Heart left ventricle (tissue), 16 donors: ENCODE measurements around the gene TOR1B. TPM values are rescaled to one million over a fixed set of nuclear protein-coding genes. Genes with fewer than 3 reads are reported as not detected.

ENCODE experiments used
- ATAC-seq, 4 donors: fragments of 200-7000 bp; cut with Tn5 transposase; one replicate each; pipeline ENCODE4 v1.9.1; 2020 to 2022; ENCODE audit warnings: moderate library complexity in 4 of 4, mild to moderate bottlenecking in 3 of 4, moderate number of reproducible peaks in 1 of 4
- DNase-seq, 5 donors: peaks; one replicate each; pipeline ENCODE4 v3.0.0-alpha.2; 2020
- H3K27ac ChIP-seq, 12 donors: fragments of 200-600 bp; sonication (generic) in 4 of 12; one replicate each; pipeline versions ENCODE4 v1.5.0 to v1.8.0; 2016 to 2022; ENCODE audit warnings: mild to moderate bottlenecking in 2 of 12
- H3K27me3 ChIP-seq, 9 donors: fragments of 200-600 bp; sonication (generic) in 2 of 9; one replicate each; pipeline versions ENCODE4 v1.5.1 to v1.8.0; 2016 to 2022; ENCODE audit warnings: mild to moderate bottlenecking in 3 of 9
- H3K36me3 ChIP-seq, 9 donors: fragments of 200-600 bp; sonication (generic) in 2 of 9; one replicate each; pipeline versions ENCODE4 v1.5.0 to v1.8.0; 2018 to 2022; ENCODE audit warnings: mild to moderate bottlenecking in 2 of 9
- H3K4me1 ChIP-seq, 12 donors: fragments of 200-600 bp; sonication (generic) in 4 of 12; one replicate each; pipeline versions ENCODE4 v1.5.0 to v1.8.0; 2016 to 2022; ENCODE audit warnings: mild to moderate bottlenecking in 3 of 12
- H3K4me3 ChIP-seq, 12 donors: fragments of 200-600 bp; sonication (generic) in 4 of 12; one replicate each; pipeline versions ENCODE4 v1.5.0 to v1.8.0; 2017 to 2022; ENCODE audit warnings: mild to moderate bottlenecking in 9 of 12, moderate library complexity in 4 of 12
- H3K9me3 ChIP-seq, 12 donors: fragments of 200-600 bp; sonication (generic) in 4 of 12; one replicate each; pipeline versions ENCODE4 v1.5.0 to v1.8.0; 2016 to 2022; ENCODE audit warnings: mild to moderate bottlenecking in 1 of 12
- CTCF ChIP-seq, 12 donors: fragments of 200-600 bp; sonication (generic) in 4 of 12; IDR thresholded peaks; one replicate each; pipeline versions ENCODE4 v1.5.0 to v1.8.0; 2018 to 2022; ENCODE audit warnings: antibody characterized with exemption in 12 of 12, mild to moderate bottlenecking in 5 of 12
- POLR2A ChIP-seq, 2 donors: fragments of 450-650 bp; IDR thresholded peaks; one replicate each; pipeline ENCODE4 v1.6.1; 2017; ENCODE audit warnings: antibody characterized with exemption in 2 of 2, mild to moderate bottlenecking in 2 of 2, moderate library complexity in 2 of 2
- WGBS, 4 donors: extraction: QIAGEN DNeasy Blood & Tissue Kit in 2 of 4; methylation state at CpG; one replicate each; pipeline versions ENCODE4 v1.1.5 to v1.1.7; 2013 to 2018; 5-methylcytosine and 5-hydroxymethylcytosine counted together
- intact Hi-C, 10 donors: fragments of 100-400 bp; cut with DNase I; formaldehyde crosslinking; loops; one replicate each; pipeline versions ENCODE4 v1.11.1 to v1.14.2; 2022
- polyA plus RNA-seq, 2 donors: library from polyadenylated mRNA; stranded (reverse); fragments of 200-250 nt; gene quantifications; one replicate each; pipeline ENCODE4 v1.2.3, GENCODE V29; 2013
- total RNA-seq, 9 donors: library from RNA; depleted of rRNA in 2 of 9; stranded (reverse); fragments of >200 nt in 2 of 9; fragmentation: NEBNext Ultra II Directional in 3 of 9; extraction: Animal tissue kit (Norgen Biotek cat#: 25700) in 3 of 9; gene quantifications; one replicate each; pipeline versions ENCODE4 v1.1.0 to v1.2.4, GENCODE V29; 2016 to 2023
- donor health status: ischemic (EF 13 %, LVEDD 7.1; RV severe dilation, severe dysfunction).
- donor health status: healthy with polysubstance abuse.
- donor health status: DM: no; HTN: yes; CAD: no.
- donor health status: DM: no; HTN: no; CAD: no.
- donor health status: ischemic (EF 25% LVEDD 6.9; RV normal size, moderate dysfunction).
- donor health status: ischemic (EF 25% LVEDD 5.7; RV mildly dilated, moderate dysfunction).
- donor health status: healthy.
- donor health status: DM: yes; HTN: yes; CAD: no.
- donor health status: ischemic (EF 35%, LVEDD 5.7; RV mildly dilated, moderate dysfunction).
- donor health status: nonischemic (EF 11% LVEDD 7.7; RV severe dilation, severe dysfunction).
- donor health status: DM: yes; HTN: yes; CAD: no.
- donor health status: PGD.
- donor health status: ischemic (EF 29% LVEDD 5.4; RV normal size, mild dysfunction).
- donor health status: nonischemic (EF 23%, LVEDD 6.1; RV moderate dilation, normal function).

Gene TOR1B
- total and polyA plus RNA-seq, 11 donors = 7.3 to 20.7 (median 13.0) TPM

- no peak for DNase-seq
Observed at GRCh38 chr9:129798973-129799372, 4.0 kb upstream of the TOR1B start.

GRCh38 chr9:129801504-129801903 lies 1.5 kb upstream of the TOR1B start:
- TF ChIP-seq CTCF (IDR thresholded peaks at IDR 0.05) (no peak), POLR2A (IDR thresholded peaks at IDR 0.05) (no peak)
- Histone ChIP-seq H3K27ac (no peak overlapping the region), H3K27me3 (no peaks in the 10 kb centered on the region), H3K4me1 (peaks cover 0 to 29% (median 8%) of the 10 kb centered on the region in 12 donors), H3K9me3 (no peaks in the 10 kb centered on the region), H3K36me3 (peaks cover 0 to 19% (median 4%) of the 10 kb centered on the region in 9 donors), H3K4me3 (no peak overlapping the region)
- no peak for DNase-seq
- ATAC-seq = no peak
- intact Hi-C loops = no loop called here
- 81 to 85% (median 83%) methylated on average over 17 of the region's 17 CpGs for WGBS, 4 donors

More at GRCh38 chr9:129798973-129799372, 4.0 kb upstream of the TOR1B start:
- Histone ChIP-seq H3K27me3 (peaks cover 0 to 6% (median 0%) of the 10 kb centered on the region in 9 donors), H3K4me3 (no peak overlapping the region), H3K27ac (no peak overlapping the region), H3K36me3 (no peaks in the 10 kb centered on the region), H3K9me3 (no peaks in the 10 kb centered on the region), H3K4me1 (peaks cover 0 to 7% (median 5%) of the 10 kb centered on the region in 12 donors)
- no peak for TF ChIP-seq CTCF (IDR thresholded peaks at IDR 0.05)
- no peak for TF ChIP-seq POLR2A (IDR thresholded peaks at IDR 0.05)
- WGBS, 4 donors = 38 to 50% (median 41%) methylated on average over 6 of the region's 6 CpGs
- intact Hi-C loops = loop anchor here in 2 of 10 donors (5.0 to 10.0 kb wide), 2 partner anchors 664 to 672 kb away; no protein-coding TSS in a partner anchor
- no peak for ATAC-seq

GRCh38 chr9:129803676-129804060 lies 684 bp downstream of the TOR1B start:
- 1 to 5% (median 2%) methylated on average over 13 to 14 of the region's 14 CpGs for WGBS, 4 donors
- peak overlapping the region; percentile 72 to 98 (median 88) for H3K4me3 ChIP-seq
- peak overlapping the region in 10 of 12 donors; percentile 80 to 93 (median 86) for H3K27ac ChIP-seq
- no peak for ATAC-seq
- DNase-seq = peak in 1 of 5 donors; percentile 13
- H3K27me3 ChIP-seq = no peaks in the 10 kb centered on the region
- intact Hi-C loops = loop anchor here in 2 of 10 donors (1.0 to 2.0 kb wide), 2 partner anchors 19 to 32 kb away; partner anchors contain the start of genes C9orf78 (in 1 of the 2) and USP20 (in 1 of the 2)
- TF ChIP-seq POLR2A (IDR thresholded peaks at IDR 0.05) (no peak), CTCF (IDR thresholded peaks at IDR 0.05) (no peak)
- peaks cover 0 to 35% (median 14%) of the 10 kb centered on the region in 9 donors for H3K36me3 ChIP-seq
- H3K4me1 ChIP-seq = peaks cover 0 to 32% (median 8%) of the 10 kb centered on the region in 12 donors
- H3K9me3 ChIP-seq = no peaks in the 10 kb centered on the region

GRCh38 chr9:129806061-129806460 lies 3.1 kb downstream of the TOR1B start:
- peaks cover 0 to 59% (median 36%) of the 10 kb centered on the region in 9 donors for H3K36me3 ChIP-seq
- DNase-seq (no peak), ATAC-seq (no peak)
- H3K4me1 ChIP-seq = peaks cover 0 to 32% (median 8%) of the 10 kb centered on the region in 12 donors
- H3K9me3 ChIP-seq = no peaks in the 10 kb centered on the region
- TF ChIP-seq CTCF (IDR thresholded peaks at IDR 0.05) (no peak), POLR2A (IDR thresholded peaks at IDR 0.05) (no peak)
- intact Hi-C loops = no loop called here
- no peaks in the 10 kb centered on the region for H3K27me3 ChIP-seq
- H3K27ac ChIP-seq = peak overlapping the region in 1 of 12 donors; percentile 37
- peak overlapping the region in 1 of 12 donors; percentile 3 for H3K4me3 ChIP-seq
- WGBS, 4 donors = 64 to 80% (median 77%) methylated on average over 4 of the region's 4 CpGs
